ENCODE results near the gene MMP11.
A peak's percentile ranks its signal among the peaks of the same experiment; 100 is the strongest.

The MMP11 gene

DNA sequence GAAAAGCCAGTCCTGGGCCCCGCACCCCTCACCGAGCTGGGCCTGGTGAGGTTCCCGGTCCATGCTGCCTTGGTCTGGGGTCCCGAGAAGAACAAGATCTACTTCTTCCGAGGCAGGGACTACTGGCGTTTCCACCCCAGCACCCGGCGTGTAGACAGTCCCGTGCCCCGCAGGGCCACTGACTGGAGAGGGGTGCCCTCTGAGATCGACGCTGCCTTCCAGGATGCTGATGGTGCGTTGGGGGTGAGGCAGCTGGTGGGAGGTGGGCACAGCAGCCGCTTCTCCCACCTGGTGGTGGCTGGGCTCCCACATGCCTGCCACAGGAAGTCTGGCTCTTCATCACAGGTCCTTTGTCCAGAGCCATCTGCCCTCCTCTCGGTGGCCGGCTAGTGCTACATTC, 9.6 kb downstream of the MMP11 start:
- no peak for DNase-seq

DNA sequence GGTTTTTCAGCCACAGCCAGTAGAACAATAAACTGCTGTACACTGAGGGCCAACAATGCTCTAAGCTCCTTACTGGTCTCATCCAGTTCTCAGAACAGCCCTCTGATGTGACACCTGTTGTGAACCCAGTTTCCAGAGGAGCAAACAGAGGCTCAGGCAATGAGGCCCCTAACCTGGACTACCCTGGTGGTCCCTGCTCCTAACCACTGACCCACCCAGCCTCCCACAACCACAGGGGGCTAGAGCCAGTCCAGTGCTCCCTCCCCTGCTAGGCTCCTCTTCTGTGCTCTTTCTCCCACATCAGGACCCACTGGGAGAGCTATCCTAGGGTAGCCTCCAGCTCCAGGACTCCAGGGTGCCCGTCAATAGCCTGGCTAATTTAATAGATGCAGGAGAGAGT, 10.1 kb downstream of the MMP11 start:
- DNase-seq: no peak

DNA sequence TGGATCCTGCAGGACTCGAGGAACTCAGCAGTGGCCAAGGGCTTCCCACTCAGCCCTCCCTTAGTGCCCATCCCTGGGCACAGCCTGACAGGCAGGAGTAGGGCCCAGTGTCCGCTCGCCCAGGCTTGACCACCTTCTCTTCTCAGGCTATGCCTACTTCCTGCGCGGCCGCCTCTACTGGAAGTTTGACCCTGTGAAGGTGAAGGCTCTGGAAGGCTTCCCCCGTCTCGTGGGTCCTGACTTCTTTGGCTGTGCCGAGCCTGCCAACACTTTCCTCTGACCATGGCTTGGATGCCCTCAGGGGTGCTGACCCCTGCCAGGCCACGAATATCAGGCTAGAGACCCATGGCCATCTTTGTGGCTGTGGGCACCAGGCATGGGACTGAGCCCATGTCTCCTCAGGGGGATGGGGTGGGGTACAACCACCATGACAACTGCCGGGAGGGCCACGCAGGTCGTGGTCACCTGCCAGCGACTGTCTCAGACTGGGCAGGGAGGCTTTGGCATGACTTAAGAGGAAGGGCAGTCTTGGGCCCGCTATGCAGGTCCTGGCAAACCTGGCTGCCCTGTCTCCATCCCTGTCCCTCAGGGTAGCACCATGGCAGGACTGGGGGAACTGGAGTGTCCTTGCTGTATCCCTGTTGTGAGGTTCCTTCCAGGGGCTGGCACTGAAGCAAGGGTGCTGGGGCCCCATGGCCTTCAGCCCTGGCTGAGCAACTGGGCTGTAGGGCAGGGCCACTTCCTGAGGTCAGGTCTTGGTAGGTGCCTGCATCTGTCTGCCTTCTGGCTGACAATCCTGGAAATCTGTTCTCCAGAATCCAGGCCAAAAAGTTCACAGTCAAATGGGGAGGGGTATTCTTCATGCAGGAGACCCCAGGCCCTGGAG, 10.9 kb downstream of the MMP11 start:
- no peak for DNase-seq

DNA sequence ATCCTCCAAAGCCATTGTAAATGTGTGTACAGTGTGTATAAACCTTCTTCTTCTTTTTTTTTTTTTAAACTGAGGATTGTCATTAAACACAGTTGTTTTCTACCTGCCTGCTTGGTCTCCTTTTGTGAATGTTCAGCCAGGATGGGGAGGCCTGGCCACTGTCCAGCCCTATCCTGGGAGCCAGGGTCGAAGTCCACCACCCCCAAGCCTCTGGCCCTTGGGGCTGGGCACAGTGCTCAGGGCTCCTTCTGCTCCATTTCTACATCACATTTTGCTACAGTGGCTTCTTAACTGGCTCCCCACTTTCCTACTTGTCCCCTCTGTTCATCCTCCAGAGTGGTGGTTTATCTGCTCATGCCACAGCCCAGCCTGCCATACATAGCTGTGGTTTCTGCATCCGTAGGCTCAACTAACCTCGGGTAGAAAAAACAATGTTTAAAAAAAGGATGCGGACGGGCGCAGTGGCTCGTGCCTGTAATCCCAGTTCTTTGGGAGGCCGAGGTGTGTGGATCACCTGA, 11.6 kb downstream of the MMP11 start:
- DNase-seq: no peak

DNA sequence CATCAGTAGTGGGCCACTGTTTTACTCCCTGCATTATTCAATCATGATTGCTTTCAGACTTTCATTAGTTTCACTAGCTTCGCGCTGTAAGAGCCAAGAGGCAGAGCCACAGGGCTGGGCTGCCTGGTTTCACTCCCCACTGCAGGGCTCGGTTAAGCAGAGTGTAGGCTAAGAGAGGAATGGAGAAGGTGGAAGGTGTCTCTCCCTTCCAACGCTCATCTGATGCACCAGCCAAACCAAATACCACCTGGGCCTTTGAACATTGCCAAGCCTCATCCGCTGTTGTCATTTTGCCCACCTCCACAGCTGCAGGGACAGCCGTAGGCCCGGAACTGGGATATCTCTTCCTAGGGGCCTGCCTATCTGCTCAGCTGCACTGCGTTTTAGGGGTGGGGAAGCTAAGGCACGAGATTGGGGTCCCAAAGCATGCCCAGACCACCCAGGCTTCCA, 13.6 kb downstream of the MMP11 start:
- no peak for DNase-seq

DNA sequence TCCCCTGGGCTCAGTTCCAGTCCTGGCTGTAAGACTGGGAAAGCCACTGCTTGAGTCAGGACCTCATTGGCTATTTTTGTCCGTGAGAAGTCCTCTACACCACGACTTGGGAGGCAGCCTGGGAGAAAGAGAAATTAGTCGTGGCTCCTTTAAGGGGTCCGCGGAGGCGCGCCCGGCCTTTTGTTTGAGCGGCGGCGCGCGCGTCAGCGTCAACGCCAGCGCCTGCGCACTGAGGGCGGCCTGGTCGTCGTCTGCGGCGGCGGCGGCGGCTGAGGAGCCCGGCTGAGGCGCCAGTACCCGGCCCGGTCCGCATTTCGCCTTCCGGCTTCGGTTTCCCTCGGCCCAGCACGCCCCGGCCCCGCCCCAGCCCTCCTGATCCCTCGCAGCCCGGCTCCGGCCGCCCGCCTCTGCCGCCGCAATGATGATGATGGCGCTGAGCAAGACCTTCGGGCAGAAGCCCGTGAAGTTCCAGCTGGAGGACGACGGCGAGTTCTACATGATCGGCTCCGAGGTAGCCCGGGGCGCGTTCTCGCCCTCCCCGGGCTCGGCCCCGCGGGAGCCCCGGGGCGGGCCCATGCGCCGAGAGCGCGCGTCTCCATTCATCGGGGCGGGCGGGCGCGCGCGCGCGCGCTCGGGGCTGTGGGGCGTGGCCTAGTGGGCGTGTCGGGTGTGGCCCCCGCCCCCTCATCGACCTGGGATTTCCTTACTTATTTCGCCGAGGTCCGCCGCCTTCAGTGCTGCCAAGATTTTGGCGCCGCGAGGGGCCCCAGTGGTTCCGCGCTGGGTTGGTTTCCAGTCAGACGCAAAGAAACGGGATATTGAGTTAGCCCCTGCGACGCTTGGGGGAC, 14.3 kb downstream of the MMP11 start, which contains the start of gene SMARCB1:
Gene SMARCB1, plus strand, starts transcription at position 215 of the 848 bp plus-strand sequence. Its CDS starts 204 bp downstream, at position 419.
- peak; percentile 97 for DNase-seq

DNA sequence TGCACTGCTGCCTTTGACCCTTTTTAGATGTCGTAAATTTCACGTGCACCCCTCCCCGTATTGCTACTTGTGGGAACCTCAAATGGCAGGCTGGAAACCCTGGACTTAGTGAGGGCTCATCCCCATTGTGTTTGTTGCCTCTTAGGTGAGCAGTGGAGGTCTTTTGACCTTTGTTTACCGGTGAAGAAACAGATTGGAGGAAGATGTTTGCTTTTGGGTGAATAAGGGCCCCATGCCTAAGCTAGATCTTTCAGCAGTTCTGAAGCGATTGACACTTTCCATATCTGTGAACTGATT, 14.9 kb downstream of the MMP11 start:
- DNase-seq: no peak

DNA sequence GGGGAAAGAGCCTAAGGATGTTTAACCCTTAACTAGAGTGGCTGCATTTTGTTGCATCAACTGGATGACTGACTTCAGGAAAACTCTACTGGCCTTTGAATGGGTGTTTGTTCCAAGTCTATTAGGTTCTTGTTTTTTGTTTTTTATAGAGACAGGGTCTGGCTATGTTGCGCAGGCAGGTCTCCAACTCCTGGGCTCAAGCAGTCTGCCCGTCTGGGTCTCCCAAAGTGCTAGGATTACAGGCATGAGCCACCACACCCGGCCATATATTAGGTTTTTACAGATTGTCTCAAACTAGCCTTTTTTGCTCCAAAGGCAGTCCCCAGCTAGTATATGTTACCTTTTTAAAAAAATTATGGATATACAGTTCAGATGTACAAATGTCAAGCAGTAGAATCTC, 15.3 kb downstream of the MMP11 start:
- no peak for DNase-seq

DNA sequence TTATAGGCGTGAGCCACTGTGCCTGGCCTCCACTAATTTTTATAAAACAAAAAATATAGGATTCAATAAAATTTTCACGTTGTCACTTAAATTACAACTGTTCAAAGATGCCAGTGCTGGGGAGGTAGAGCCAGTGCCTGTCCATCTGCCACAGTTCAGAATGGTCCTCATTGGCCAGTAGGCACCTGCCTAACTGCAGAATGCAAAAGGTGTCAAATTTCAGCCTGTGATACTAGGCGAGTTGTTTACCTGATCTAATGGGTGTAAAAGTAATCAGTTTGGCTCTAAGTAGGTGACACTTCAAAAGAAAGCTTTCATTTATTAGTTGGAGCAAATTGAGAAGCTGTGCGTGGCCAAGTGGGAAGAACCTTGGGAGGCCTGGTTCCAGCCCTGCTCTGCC, 16.5 kb downstream of the MMP11 start:
- DNase-seq: no peak

DNA sequence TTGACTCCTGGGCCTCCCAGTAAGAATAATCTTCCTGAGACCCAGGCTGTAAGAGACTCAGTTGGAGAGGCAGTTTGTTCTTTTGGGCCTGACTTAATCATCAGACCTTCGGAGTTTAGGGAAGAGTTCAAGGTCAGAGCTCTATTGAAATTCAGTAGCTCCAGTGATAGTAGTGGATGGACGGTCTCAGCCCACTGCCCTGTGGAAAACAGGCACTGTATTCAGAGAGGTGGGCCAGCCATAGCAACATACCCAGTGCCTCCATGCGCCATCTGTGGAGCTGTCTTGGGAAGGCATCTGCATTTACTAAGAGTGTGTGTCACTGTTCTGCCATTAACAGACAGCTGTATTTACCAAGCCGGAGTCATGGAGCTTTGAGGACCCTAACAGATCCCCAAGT, 17.0 kb downstream of the MMP11 start:
- DNase-seq: no peak

DNA sequence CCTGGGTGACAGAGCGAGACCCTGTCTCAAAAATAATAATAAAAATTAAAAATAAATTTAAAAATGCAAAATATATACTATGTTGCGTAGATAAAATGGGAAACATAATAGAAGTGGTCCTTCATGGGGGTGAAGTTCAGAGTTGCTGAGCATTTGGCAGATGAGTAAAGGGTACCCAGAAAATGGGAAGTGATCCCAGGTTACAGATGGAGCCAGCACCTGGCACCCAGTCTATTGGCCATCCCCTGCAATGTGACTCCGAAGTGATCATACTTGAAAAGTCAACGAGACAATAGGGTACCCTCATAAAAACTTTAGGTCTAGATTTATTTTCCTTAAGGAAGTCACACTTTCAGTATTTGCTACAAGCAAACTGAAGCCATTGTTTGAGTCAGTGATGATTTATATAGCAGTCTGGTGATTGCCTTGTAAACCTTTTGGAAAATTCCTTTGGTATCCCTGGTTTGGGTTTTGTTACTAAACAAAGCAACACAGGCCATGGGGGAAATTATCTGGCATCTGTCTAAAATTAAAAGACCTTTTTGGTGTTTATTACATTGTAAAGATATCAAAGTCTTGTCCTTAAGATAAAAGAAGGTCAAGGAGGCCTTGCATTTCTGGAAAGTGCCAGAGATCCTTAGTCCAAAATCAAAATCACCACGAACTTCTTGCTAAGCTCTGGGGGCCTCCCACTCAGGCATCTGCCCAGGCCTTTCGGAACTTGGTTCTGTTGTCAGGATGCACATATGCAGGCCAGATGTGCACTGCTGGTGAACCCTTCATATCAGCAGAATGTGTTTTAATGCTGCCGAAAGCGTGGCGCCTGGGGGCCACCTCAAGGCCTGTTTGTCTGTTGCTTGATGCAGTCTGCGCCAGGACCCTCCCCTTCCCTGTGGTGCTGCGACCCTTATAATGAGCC, 18.4 kb downstream of the MMP11 start:
- peak; percentile 70 for DNase-seq

DNA sequence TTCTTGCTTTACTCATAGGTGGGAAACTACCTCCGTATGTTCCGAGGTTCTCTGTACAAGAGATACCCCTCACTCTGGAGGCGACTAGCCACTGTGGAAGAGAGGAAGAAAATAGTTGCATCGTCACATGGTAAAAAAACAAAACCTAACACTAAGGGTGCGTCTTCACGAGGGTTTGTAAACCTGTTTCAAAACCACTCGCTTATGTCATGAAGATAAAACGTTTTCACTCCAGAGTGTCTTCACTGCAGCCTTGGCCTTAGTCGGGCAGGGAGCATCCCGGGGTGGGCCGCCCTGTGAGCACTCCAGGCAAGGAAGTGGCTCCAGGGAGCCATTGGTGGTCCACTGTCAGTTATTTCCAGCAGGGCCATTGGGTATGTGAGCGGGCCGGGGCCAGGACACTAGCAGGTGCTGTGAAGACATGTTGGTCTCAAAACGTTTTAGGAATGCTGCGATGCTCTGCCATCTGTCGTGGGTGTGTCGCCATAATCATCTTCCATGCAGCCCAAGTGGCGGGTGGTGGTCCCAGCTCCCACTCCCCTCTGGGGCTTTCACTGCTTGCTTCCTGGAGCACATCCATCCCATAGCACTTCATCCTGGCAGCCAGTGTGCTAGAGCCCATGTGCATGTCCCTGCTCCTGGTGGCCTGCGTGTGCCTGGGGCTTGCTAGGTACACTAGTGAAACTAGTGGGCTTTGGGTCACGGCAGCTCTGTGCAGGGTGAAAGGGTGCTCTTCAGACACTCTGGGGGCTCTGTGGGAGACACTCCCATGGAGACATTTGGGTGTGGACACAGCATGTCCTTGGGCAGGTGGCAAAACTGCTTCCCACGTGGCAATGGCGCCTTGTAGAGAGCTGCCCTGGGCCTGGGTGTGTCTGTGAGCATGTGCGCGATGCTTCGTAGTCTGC, 19.3 kb downstream of the MMP11 start:
- DNase-seq: no peak

DNA sequence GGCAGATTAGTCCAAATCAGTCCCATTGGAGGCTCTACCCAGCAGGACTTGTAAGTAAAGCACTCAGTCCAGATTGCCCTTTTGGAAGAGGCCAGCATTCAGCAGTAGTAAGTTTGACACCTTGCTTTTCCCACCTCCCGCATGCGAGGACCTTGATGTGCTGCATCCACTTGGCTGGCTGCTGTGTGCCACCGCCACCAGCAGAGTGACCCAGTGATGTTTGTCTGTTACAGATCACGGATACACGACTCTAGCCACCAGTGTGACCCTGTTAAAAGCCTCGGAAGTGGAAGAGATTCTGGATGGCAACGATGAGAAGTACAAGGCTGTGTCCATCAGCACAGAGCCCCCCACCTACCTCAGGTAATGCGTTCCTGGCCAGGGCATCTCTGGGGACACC, 20.7 kb downstream of the MMP11 start:
- no peak for DNase-seq

DNA sequence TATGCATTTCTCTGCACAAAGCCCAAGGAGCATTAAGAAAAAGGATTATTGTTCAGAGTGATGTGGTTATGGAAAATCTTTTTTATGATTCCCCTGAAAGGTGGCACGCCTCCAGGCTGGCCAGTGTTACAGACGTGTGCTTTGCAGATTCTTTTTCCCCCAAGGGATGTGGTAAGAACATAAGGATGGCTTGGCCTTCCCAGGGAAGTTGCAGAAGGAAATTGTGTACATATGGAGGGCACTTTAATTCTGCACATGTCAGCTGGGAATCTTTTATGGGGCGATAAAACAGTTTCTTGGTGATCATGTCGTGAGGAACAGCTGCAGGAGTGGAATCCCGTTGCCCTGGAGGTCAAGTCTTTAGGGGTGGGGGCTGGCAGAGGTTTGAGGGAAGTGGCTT, 23.8 kb downstream of the MMP11 start:
- DNase-seq: no peak

DNA sequence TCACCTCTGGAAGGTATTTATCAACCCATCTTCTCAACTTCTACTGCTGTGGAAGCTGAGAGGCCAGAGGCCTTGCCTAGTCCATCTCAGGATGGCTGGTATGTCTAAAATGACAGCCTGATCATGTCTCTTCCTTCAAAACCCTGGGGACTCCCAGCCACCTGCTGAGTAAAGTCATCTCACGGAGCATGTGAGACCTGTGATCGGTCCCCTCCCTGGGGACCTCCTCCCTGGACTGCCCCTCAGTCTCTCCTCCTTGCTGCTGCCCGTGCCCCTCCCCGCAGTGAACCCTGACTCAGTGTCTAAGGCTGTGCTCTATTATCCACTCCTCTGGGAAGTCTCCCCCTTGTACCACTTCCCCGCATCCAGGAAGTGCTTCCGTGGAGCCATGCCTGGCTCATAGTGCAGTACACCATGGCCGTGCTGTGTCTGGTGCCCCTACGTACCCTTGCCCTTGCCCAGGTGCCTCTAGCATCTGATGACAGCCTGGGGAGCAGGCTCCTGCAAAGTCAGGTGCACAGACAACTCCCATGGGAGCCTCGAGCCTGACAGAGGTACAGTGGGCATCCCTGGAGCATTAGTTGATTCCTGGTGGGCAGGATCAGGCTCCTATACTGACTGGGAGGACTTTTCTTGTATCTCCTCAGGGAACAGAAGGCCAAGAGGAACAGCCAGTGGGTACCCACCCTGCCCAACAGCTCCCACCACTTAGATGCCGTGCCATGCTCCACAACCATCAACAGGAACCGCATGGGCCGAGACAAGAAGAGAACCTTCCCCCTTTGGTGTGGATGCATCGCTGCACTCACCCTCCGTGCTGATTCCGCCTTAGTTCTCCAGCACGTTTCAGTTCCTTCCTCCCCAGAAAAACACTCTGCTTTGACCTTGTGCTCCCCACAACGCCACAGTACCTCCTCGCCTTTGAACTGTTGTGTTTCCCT, 27.9 kb downstream of the MMP11 start:
- DNase-seq: no peak

DNA sequence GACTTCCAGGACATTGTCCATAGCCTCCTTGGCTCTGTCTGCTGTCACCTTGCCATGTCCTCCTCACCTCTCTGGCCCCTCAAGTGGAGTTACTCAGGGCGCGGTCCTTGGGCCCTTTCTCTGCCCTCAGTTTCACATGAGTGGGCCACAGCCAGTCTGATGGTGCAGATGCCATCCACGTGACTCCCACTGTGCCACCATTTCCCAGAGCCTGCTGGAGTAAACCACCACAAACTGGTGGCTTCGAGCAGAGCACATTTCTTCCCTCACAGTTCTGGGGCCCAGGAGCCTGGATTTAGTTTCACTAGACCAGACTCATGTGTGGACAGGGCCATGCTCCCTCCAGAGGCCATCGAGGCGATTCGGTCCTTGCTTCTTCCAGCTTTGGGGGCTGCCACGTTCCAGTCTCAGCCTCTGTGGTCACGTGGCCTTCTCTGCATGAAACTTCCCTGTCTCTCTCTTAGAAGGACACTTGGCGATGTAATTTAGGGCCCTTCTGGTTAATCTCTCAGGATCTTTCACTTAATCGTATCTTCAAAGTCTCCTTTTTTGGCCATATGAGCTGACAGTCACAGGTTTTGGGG, 28.7 kb downstream of the MMP11 start:
- DNase-seq: no peak

DNA sequence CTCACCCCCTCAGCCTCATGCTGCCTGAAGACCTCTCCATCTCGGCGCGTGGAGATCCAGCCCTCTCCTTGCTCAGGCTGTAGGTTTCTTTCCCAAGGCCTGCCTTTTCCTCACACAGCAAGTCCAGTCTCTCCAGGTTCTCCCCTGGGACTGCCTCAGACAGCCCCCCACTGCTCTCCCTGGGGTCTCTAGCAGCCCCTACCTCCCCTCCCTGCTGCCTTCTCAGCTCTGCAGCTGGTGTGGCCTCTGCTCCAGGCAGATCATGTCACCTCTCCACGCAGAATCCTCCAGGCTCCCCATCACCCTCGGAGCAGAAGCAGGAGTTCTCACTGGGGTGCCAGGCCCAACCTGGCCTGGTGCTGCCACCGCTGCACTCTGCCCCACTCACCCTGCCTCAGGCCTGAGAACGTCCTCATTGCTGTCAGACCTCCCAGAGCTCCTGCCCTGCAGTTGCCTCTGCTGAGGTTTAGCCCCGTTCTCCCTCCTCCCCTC, 29.3 kb downstream of the MMP11 start:
- DNase-seq: no peak

DNA sequence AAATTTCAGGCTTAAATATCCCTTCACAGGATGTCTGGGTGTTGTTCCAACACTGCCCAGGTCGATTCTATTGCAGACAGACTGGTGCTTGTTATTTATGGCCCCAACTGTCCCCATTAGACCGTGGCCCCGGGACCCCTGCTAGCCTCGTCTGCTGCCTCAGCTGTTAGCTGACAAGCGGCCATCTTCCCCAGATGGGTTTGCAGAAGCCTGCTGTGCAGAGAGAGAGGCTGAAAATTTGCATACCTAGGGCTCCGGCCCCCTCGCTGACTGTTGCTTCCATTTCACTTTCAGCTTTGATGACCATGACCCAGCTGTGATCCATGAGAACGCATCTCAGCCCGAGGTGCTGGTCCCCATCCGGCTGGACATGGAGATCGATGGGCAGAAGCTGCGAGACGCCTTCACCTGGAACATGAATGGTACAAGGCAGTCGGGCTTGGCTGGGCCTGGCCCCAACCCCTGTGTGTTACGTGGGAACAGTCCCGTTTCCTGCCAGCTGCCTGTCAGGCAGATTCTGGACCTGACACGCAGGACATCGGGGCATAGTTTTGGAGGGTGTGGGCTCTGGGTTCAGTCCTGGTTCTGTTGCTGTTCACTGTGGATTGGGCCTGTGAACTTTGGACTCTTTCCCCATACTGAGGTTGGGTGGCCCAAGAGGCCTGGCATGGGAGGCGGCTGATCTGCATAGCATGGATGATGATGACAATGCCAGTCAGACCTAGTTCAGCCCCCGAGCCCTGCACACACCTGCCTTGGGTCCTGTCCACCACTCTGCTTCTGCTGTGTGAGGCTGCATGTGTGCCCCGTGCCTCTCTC, 30.6 kb downstream of the MMP11 start:
- DNase-seq: no peak

DNA sequence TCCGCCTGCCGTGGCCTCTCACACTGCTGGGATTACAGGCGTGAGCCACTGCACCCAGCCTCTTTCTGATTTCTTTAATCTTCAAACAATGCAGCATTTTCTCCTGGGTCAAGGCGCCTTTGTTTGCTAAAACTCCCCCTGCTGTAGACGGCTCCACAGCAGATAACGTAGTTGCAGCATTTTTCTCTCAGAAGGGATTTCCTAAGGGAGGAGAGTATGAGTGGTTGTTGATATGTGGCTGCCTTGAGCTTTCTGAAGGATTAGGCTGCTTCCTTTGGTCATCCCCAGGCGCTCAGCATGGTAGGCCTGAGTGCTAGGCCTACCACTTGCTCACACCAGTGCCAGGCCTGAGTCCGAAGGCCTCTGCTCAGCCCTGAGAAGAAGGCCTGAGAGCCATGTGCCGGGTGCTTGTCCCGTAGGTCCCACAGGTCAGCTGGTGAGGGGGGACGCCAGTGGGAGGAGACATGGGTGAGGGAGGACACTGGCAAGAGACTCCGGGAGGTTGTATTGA, 32.2 kb downstream of the MMP11 start:
- DNase-seq: no peak

Measured in eye (tissue), 1 donor.